ENCODE data around the gene CES3.

Gene CES3

DNA sequence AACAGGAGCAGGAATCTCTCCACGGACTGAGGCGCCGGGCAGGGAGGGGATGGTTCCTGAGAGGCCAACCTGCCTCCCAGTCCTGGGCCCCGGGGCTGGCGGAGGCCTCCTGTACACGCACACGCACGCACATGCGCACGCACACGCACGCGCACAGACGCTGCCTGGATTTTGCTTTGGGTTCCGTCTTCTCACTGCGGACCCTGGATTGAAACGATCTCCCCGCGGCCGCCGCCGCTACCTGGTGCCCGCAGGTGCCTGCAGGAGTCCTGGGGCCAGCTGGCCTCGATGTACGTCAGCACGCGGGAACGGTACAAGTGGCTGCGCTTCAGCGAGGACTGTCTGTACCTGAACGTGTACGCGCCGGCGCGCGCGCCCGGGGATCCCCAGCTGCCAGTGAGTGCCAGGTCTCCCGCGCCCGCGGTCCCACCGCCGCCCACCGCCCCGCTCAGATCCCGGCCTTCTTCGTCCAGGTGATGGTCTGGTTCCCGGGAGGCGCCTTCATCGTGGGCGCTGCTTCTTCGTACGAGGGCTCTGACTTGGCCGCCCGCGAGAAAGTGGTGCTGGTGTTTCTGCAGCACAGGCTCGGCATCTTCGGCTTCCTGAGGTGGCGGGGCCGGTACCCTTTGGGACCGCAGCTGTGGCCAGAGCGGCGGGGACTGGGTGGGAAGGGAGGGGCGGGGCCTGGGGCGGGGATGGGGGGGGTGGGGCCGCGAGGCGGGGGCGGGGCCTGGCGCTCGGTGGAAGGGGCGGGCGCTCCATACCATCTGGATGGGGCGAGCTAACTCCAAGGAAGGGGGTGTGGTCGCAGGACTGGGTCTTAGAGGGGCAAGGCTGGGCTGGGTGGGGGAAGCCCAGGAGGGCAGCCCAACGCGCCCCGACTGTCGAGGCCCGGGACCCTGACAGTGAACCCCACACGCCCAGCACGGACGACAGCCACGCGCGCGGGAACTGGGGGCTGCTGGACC is 39.6 kb downstream of the CES3 start:
- in situ Hi-C loops (cut with HindIII; ENCODE audit: low sequenced_read_pairs) = no loop called here

DNA sequence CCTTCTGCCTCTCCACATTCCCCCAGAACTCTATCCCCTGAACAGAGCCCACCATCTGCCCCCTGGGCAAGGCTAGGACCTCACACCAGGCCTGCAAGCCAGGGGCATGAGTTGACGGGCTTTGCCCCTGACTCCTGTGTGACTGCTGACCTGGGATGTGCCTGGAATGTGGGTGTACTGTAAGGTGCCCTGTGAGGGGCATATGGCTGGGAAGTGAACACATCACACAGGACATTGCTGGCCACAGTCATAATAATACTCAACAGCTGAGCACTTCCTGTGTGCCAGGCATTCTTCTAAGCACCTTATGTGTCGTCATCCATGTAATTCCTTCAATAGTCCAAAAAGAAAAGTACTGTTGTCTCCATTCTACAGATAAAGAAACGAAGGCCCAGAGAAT is 40.7 kb downstream of the CES3 start:
- in situ Hi-C loops (cut with HindIII; ENCODE audit: low sequenced_read_pairs) = no loop called here

- in situ Hi-C loops (cut with HindIII; ENCODE audit: low sequenced_read_pairs) = no loop called here
Observed at GRCh38 chr16:67006930-67007658, 46.0 kb downstream of the CES3 start.

- in situ Hi-C loops (cut with HindIII; ENCODE audit: low sequenced_read_pairs) = no loop called here
Observed at GRCh38 chr16:67009158-67009557, 48.1 kb downstream of the CES3 start.

DNA sequence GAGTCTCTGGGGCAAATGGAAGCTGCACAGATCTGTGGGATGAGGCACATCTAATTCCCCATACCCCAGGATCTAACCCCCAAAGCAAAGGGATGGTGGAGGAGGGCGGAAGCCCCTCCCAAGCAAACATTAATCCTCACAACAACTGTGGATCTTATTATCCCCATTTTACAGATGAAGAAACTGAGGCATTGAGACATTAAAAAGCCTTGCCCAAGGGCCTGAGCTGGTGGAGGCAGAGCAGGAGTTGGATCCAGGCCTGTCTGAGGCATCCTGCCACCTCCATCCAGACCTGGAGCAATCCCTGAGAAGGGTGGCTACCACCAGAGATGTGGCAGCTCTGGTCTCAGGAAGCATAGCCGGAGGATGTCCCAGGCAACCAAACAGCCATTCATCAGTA is 50.2 kb downstream of the CES3 start:
- in situ Hi-C loops (cut with HindIII; ENCODE audit: low sequenced_read_pairs) = no loop called here

GRCh38 chr16:67013233-67013822 is 52.3 kb downstream of the CES3 start:
- in situ Hi-C loops (cut with HindIII; ENCODE audit: low sequenced_read_pairs) = no loop called here

DNA sequence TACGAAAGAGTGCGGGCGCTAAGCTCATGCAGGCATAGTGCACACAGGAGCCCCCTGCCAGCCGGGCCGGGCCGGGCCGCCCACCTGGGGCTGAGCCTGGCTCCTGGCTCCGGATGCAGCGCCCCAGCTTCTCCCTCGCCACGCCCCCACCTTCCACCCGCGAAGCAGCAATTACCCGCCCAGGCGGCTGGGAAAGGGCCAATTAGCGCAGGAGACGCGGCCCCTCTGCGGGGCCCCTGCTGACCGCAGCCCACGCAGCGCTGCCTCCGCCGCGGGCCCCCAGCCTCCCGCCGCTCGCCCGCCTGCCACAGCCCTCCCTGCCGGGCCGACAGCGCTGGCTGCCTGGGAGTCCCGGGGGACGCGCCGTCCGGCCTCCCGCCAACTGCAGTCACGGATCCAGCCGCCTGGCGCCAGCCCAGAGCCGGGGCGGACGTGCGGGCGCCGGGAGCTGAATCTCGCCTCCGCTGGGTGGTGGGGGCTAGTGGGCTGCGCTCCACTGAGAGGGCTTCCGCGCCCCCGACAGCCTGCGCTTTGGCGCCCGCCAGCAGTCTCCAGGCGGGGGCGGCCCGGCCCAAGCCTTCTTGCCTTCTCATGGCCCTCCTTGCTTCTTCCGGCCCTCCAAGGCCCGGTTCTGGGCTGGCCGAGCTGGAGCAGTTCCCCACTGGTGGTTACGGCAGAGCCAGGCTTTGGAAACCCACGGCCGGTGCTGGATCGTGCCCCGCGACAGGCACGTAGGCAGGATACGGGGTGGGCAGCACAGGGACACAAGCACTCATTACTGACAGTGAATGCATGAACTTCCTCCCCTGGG is 53.0 kb downstream of the CES3 start:
- in situ Hi-C loops (cut with HindIII; ENCODE audit: low sequenced_read_pairs) = no loop called here

DNA sequence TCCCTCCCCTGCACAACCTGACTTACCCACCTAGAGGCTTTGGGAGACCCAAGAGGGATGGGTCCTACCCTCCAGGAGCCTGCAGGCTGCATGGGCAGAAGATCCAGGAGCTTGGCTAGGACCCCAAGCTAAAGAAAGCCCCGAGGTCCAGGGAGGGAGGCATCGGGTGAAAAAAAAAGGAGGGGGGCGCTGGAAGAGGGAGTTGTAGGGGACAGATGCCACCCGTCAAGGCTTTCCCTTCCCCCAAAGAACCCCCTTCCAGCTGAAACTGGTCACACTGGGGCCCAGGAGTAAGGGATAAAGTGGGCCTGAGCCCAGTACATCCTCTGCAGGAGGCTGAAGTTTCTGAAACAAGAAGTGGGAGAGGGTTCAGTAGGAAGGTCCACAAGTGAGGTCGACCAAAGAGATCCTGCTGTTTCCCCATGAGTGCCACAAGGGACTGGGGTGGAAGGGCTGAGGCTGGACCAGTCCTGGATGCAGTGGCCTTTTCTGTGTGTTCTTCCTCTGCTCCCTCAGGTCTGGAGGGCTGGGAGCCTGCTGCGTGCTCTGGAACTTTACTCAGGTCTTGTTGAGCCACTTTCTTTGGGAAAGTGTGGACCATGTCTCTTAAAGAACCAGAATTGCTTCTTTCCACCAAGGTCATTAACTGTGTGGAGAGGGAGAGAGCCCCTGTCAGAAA is 53.7 kb downstream of the CES3 start:
- in situ Hi-C loops (cut with HindIII; ENCODE audit: low sequenced_read_pairs) = no loop called here

GRCh38 chr16:67015313-67015731 is 54.3 kb downstream of the CES3 start:
- in situ Hi-C loops (cut with HindIII; ENCODE audit: low sequenced_read_pairs) = no loop called here

GRCh38 chr16:67016143-67016542 is 55.1 kb downstream of the CES3 start:
- in situ Hi-C loops (cut with HindIII; ENCODE audit: low sequenced_read_pairs) = no loop called here

DNA sequence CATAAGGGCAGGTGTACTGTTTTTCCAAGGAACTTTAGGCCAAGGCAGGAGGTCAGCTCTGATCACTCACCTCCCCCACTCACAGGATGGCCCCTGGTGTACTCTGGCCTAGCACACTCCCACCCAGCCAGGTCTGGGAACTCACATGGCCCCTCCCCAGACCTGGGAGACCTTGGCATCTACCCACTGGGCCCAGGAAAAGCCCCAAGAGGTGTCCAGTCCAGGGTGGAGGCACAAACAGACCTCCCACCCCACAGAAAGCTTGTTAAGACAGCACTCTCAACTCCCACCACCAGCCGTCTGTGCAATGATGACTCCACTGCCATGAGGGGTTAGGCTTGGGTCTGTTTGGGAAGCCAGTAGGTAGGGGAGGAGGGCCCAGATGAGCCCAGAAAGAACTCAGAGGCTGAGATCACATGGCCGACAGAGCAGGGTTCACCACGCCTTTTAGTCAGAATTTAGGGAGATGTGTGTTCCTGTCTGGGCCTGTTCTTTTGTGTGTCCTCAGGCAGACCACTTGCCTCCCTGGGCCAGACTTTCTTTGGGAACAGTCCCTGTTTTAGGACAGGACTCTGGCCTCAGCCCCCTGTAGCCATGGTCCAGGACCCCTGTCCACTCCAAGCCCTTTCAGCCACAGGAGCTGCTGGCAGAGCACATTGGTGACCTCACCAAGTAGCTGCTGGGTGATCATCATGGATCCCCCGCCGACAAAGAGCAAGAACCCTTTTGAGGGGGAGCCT is 55.8 kb downstream of the CES3 start:
- in situ Hi-C loops (cut with HindIII; ENCODE audit: low sequenced_read_pairs) = no loop called here

DNA sequence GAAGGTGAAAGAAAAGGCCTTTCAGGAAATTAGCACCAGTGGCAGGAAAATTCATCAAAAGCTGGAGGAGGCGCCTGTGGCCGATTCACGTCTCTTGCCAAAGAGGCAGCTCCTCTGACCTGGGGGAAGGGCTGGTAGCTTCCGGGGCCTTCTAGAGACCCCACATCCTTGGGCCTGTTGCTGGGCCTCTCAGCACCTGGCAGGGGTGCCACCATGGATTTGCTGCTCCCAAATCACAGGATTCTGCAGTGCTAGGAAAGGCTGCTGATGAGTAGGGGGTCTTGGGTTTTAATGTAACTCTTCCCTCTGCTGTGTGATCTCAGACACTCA is 56.3 kb downstream of the CES3 start:
- in situ Hi-C loops (cut with HindIII; ENCODE audit: low sequenced_read_pairs) = no loop called here

DNA sequence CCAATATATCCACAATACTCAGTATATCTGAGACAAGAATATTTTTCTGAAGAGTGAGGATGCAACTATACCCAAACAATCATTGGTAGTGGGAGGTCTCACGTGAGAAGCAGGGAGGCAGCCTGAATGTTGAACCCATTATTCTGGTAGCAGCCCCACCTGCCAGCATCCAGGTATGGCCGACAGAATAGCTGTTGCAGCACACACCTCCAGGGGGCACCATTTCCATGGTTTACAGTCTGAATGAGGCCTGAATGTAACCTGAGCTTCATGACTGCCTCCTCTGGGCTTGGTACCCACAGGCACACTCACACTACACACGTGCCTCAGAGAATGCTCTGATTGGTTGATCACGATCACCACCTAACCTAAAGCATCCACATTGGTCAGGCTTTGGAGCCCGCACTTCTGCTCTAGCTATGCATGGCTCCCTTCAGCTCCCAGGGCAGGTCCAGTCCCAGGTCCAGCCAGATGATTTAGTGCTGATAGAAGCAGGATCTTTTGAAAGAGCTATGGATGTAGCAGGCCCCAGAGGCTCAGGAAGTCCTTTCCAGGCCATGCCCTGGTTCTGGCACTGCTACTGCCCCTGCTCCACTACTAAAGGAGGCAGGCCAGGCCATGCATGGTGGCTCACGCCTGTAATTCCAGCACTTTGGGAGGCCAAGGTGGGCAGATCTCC is 56.9 kb downstream of the CES3 start:
- in situ Hi-C loops (cut with HindIII; ENCODE audit: low sequenced_read_pairs) = no loop called here

DNA sequence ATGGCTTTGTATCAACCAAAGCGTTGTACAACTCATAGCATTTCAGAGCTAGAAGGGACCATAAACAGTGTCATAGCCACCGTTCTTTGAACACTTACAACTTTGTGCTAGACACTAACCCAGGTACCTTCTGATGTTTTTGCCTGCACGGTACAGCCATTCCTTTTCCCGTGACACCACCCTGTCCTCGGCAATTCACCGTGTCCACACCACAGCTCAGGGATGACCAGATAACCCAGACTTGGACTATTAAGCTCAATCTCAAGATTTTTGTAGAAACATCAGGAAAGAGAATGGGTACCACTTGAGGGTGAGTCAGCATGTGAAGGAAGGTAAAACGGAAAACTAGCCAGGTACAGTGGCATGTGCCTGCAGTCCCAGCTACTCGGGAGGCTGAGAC is 58.1 kb downstream of the CES3 start:
- in situ Hi-C loops (cut with HindIII; ENCODE audit: low sequenced_read_pairs) = no loop called here

GRCh38 chr16:67021321-67021720 is 60.3 kb downstream of the CES3 start:
- in situ Hi-C loops (cut with HindIII; ENCODE audit: low sequenced_read_pairs) = no loop called here

DNA sequence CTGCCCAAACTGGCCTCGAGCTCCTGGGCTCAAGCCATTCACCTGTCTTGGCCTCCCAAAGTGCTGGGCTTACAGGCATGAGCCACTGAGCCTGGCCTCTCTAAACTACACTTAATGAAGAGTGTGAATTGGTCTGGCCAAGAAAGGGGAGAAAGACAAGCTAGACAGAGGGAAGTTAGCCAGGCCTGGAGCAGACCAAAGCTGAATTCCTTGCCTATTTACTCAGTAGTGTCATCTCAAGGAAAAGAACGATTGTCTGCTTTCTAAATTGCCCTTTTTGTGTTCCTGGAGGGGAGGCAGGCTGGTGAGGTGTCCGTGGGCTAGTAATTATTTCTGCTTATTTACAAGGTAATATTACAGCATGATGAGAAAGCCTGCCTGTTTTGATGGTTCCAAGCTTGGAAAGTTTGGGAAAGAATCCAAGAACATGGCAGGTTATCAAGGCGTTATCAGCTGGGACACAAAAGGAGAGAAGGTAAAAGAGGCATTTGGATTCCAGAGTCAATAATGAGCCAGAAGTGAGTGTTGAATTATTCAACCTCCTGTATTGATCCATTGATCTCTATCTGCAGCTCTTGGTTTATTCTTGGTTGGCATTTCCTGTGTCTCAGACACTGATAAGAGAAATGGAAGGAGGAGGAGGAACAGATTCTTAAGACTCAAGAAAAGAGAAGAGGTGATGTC is 61.6 kb downstream of the CES3 start:
- in situ Hi-C loops (cut with HindIII; ENCODE audit: low sequenced_read_pairs) = no loop called here

GRCh38 chr16:67023689-67024088 is 62.6 kb downstream of the CES3 start:
- in situ Hi-C loops (cut with HindIII; ENCODE audit: low sequenced_read_pairs) = no loop called here

All from DLD1 (cell line).